Ovary (tissue), 3 donors: ENCODE data around the gene SYK.

Experiments
- POLR2A ChIP-seq: fragments of 450-650 bp; IDR thresholded peaks from one replicate; pipeline ENCODE4 v1.6.1; 2017; ENCODE audit warnings: antibody characterized with exemption, mild to moderate bottlenecking, moderate library complexity
- TF ChIP-seq, protein P1 (sequence below), 3 donors: fragments of 450-650 bp in 2 of 3; fragments of 200-600 bp in 1 of 3; IDR thresholded peaks; one replicate each; pipeline versions ENCODE4 v1.5.1 to v1.8.0; 2016 to 2022; ENCODE audit warnings: antibody characterized with exemption in 3 of 3, mild to moderate bottlenecking in 1 of 3
- donor health status: DM: no; HTN: no; CAD: no.

DNA sequence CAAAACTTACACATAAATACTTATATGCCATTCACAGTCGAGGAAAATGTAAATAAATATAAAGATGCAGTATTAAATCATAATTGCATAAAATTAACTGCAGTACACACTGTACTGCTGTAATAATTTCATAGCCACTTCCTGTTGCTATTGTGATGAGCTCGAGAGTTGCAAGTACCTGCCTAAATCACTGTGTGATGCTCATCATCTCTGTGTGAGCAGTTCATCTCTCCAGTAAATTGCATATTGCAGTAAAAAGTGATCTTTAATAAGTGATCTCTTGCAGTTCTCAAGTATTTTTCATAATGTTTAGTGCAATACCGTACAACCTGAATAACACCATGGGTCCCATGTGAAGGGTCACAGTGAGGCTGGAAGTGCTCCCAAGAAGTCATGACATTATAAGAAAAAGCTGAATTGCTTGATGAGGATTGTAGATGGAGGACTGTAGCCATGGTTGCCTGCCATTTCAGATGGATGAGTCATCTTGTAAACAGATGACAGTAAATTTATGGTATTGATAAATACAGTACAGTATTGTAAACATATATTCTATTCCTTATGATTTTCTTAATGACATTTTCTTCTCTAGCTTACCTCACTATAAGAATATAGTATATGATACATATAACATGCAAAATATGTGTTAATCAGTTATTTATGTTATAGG lies 34.9 kb downstream of the SYK start:
- TF ChIP-seq, protein P1, sequence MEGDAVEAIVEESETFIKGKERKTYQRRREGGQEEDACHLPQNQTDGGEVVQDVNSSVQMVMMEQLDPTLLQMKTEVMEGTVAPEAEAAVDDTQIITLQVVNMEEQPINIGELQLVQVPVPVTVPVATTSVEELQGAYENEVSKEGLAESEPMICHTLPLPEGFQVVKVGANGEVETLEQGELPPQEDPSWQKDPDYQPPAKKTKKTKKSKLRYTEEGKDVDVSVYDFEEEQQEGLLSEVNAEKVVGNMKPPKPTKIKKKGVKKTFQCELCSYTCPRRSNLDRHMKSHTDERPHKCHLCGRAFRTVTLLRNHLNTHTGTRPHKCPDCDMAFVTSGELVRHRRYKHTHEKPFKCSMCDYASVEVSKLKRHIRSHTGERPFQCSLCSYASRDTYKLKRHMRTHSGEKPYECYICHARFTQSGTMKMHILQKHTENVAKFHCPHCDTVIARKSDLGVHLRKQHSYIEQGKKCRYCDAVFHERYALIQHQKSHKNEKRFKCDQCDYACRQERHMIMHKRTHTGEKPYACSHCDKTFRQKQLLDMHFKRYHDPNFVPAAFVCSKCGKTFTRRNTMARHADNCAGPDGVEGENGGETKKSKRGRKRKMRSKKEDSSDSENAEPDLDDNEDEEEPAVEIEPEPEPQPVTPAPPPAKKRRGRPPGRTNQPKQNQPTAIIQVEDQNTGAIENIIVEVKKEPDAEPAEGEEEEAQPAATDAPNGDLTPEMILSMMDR (IDR thresholded peaks at IDR 0.05): no peak
- no peak for TF ChIP-seq POLR2A
